Measurements from ENCODE around the gene SGCE. TPM values are rescaled to one million over a fixed set of nuclear protein-coding genes. Genes with fewer than 3 reads are reported as not detected.

The SGCE gene
- total RNA-seq, 1 donor from 2014 or later = 87.6 TPM

DNA sequence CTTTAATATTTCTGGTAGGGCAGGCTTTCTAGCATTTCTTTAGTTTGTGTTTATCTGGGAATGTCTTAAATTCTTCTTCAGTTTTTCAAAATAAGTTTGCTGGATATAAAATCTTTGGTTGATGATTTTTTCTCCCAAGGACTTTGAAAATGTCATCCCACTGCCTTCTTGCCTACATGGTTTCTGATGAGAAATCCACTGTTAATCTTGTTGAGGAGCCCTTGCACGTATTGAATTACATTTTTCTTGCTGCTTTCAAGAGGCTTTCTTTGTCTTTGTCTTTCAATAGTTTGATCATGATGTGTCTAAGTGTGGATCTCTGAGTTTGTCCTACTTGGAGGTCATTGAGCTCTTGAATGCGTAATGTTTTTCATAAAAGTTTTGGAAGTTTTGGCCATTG, 80.3 kb downstream of the SGCE start:
- DNase-seq (ENCODE audit: low read depth) = no peak

DNA sequence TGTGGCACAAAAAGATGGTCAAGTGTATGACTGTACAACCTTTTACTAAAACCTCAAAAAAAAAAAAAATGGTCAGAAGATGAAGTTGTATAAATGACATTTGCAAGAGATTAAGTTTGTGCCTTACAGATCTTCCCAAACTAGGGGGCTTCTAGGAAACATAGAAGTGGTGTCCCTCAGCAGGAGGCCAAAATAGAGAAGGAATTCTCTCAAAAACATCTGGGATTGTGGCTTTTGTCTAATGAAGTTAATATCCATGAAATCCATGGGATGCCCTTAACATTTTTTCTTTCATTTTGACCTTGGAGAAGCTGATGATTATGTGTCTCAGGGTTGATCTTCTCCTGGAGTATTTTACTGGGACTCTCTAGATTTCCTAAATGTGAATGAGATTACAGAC, 84.1 kb downstream of the SGCE start:
- no peak for DNase-seq (ENCODE audit: low read depth)

DNA sequence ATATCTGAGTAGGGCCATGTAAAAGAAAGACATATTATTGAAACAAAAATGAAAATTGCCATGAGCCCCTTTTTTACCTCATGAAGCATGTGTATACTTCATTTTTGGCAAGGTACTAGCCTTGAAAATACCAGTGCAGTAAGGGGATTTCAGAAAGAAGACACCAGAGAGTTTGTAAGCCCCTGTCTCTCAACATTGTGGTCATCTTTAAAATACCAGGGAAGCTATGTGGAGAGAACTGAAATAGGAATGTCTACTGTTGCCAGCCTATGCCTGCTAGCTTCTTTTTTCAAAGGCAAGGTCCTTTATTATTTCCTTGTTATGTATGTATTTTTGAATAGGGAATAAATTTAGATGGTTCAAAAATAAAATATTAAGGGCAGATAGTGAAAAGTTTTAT, 88.5 kb downstream of the SGCE start:
- DNase-seq (ENCODE audit: low read depth) = peak; percentile 57

DNA sequence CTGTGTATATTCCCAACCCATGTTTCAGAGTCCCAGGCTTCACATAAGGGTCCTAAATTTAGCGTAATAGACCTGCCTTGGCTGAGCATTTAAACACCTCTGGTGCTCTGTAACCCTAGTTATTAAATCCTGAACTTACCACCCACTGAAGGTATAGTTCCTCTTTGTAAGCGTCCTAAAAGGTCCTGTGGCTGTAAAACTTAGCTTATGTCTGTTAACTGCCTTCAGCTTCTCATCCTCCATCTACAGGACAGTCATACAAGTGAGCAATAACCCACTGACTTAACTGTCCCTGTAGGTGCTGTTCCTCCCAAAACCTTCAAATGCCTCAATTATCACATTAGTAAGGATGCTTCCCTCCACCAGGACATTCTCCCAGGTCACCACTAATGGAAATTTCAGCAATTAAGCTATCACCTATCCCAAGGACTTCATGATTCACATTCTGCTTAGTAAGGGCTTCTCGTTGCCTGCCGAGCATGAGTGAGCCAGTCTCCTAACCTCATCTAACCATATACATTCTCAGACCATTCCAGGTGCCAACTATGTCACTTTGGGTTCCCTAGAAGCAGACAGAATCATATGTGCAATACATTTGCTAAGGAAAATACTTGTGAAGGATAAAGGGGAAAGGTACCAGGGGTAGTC, 90.6 kb downstream of the SGCE start:
- no peak for DNase-seq (ENCODE audit: low read depth)

DNA sequence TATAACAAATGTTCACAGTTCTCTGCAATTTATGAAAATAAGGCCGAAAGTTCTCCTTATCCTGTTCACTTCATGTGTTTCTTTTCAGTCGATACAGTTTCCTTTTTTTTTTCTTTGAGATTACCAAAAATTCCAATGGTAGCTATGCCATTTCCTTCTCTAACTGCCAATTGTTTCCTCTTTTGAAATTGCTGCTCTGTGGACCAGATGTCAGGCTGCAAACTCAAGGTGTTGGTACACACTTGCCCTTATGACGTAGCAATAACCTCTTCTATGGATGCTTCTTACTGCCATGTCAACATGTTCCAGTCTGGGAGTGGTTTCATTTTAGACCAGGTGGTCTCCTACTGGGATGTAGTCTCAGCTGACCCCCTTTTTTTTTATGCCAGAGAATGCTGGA, 93.4 kb downstream of the SGCE start:
- DNase-seq (ENCODE audit: low read depth) = no peak

DNA sequence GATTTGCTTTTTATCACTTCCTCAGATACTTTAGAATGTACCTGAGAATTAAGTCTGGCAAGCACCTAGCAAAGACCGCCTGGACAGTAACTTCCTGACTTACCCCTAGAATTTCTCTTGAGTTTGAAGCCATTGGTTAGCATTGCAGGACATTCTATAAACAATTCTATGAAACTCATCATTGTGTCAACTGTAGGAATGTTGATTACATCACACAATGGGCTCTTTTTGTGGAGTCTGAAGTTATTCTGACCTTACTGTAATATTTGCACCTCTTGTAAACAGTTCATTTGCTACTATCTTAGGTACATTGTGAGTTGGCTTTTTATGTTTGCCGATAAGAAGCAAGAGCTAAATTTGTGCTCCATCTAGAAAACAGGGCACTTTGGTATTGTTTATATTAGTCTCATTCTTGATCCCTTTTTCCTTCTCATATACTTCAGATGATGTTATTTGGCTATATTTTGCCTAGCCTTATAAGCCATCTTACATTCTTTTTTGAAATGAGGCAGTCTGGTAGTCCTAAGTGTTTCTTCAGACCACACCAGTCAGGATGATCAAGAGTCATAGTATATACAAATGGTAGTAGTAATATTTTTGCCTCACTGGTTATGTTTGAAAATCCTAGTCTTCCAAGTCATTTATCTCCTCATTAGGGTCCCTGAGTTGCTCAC, 94.0 kb downstream of the SGCE start:
- DNase-seq (ENCODE audit: low read depth) = no peak

DNA sequence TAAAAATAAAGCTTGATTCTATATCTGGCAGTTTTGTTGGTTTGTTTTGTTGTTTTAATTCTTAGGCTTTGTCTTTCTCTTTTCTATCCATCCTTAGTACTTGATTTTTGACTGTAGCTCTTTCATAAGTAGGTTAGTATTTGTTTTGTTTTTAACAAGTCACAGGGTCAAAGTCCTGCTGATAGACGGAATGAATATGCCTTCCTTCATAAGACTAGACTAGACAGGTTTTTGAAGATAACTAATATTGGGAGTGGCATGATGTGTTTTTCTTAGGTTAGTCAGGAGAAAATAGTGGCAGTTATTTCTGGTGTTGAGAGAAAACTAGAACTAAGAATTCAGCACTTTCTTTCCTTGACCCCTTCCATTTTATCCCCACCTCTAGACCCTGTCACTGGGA, 96.0 kb downstream of the SGCE start:
- no peak for DNase-seq (ENCODE audit: low read depth)

DNA sequence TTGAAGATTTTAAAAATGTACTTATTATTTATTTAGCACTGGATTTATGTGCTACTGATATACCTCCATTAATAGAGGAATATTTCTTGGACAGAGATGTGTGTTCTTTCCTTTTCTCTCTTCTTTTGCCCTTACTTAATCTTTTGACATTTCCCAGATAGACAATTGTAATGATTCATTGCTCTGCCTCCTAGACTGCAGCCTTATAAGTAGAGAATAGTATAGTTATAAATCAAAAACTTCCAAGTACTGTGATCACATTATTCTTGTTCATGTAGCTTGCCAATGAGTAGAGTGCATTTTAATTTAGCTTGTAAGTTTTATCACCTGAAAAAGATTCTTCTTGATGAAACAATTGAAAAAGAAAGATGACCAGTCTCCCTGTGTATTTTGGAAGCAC, 98.7 kb downstream of the SGCE start:
- no peak for DNase-seq (ENCODE audit: low read depth)

DNA sequence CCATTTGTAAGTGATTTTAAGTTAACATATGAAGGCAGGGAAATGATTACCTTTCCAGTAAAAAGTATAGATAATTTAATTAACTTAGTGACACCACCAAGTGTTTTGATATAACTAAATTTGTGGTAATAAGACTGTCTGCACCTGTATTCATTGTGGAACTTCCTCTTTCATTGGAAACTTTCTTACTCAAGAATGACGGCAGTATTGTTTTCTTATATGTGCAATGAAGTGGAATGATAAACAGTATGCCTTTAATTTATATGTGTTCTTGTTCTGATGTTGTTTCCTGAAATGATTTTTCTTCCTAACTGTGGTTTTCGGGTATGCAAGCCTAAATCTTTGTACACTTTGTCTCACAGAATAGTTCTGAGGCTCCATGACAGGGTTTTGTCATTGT, 99.9 kb downstream of the SGCE start:
- DNase-seq (ENCODE audit: low read depth) = no peak

DNA sequence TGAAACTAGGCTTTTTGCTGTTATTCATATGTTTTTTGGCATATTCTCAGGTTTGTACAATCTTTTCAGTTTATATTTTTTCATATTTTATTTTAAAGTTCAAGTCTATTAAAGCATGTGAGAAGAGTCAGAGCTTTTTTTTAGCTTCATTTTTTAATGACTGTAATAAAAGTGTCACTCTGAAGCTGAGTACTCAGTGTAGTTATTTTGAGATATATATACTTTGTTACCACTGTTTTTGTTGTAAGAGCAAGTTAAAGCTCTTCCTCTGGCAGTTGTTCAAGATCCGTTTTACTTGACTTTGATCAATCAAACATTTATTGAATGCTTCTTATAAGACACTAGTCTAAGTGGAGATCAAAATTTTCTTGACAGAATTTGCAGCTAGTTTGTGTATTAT, 108.8 kb downstream of the SGCE start:
- DNase-seq (ENCODE audit: low read depth) = no peak

DNA sequence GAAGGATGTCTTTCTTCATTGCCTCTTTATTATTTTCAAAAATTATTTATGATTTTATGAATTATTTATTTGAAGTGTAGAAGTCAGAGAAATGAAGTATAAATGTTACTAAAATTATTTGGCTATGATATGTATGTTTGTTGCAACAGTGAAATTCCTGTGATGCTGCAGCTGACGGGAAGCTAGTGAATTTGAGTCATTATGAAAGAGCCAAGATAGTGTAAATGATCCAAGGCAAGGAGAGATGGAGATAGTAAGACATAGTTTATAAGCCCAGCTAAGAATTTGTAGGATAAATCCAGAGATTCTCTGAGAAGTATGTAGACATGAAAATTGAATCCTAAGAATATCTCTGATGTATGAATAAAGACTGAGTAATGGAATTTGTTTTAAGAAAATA, 115.5 kb downstream of the SGCE start:
- no peak for DNase-seq (ENCODE audit: low read depth)

Other genes starting within 250 kb of the SGCE start
- 63.0 and 70.1 TPM in 2 replicates for gene CASD1, start 146.3 kb downstream of the SGCE start, total RNA-seq